Testis (tissue), 3 donors: ENCODE measurements around the gene ABTB2. TPM values are rescaled to one million over a fixed set of nuclear protein-coding genes. Genes with fewer than 3 reads are reported as not detected.

Experiments used
- DNase-seq: peaks from one replicate; pipeline ENCODE4 v3.0.0-alpha.2; 2019
- H3K27ac ChIP-seq, 2 donors: fragments of 200-600 bp; sonication (generic); one replicate each; pipeline ENCODE4 v1.5.1; 2019
- H3K27me3 ChIP-seq: fragments of 200-600 bp; sonication (generic); one replicate; pipeline ENCODE4 v1.5.1; 2019
- H3K36me3 ChIP-seq: fragments of 200-600 bp; sonication (generic); one replicate; pipeline ENCODE4 v1.5.1; 2017; ENCODE audit warnings: low read depth; ENCODE audit errors: missing control alignments
- H3K4me1 ChIP-seq: fragments of 200-600 bp; sonication (generic); one replicate; pipeline ENCODE4 v1.5.1; 2019
- H3K4me3 ChIP-seq, 2 donors: fragments of 200-600 bp; sonication (generic); one replicate each; pipeline ENCODE4 v1.5.1; 2017 to 2019
- H3K9me3 ChIP-seq: fragments of 200-600 bp; sonication (generic); one replicate; pipeline ENCODE4 v1.5.1; 2017
- POLR2A ChIP-seq: fragments of 450-650 bp; IDR thresholded peaks from one replicate; pipeline ENCODE4 v1.6.1; 2017; ENCODE audit warnings: antibody characterized with exemption, mild to moderate bottlenecking, moderate library complexity
- WGBS, 2 donors: methylation state at CpG; one replicate each; pipeline ENCODE4 v1.1.5; 2018; 5-methylcytosine and 5-hydroxymethylcytosine counted together
- intact Hi-C: fragments of 100-400 bp; cut with DNase I; formaldehyde crosslinking; loops from one replicate; pipeline ENCODE4 v1.15.1; 2023; ENCODE audit warnings: low total_unique reads
- polyA plus RNA-seq: library from polyadenylated mRNA; stranded (reverse); fragments of 350-450 nt; fragmentation: Illumina TruSeq; extraction: RNeasy Lipid Tissue Mini Kit (QIAGEN cat#74804); gene quantifications from one replicate; pipeline ENCODE4 v1.2.3, GENCODE V29; 2014; ENCODE audit warnings: low read depth, low replicate concordance; ENCODE audit not compliant: insufficient read depth
- total RNA-seq, 2 donors: library from RNA; depleted of rRNA; stranded (reverse); fragments of >200 nt; gene quantifications; one replicate each; pipeline ENCODE4 v1.2.3, GENCODE V29; 2016
- TF ChIP-seq, protein P1 (sequence below), 3 experiments: fragments of 450-650 bp in 2 of 3; fragments of 200-600 bp in 1 of 3; sonication (generic) in 1 of 3; IDR thresholded peaks; one replicate each; pipeline ENCODE4 v1.5.1; 2016 to 2019; ENCODE audit warnings: antibody characterized with exemption in 3 of 3, mild to moderate bottlenecking in 2 of 3, moderate library complexity in 1 of 3

Gene ABTB2
- total and polyA plus RNA-seq, 3 donors from 2014 or later, result 5.8 to 12.1 (median 8.9) TPM

DNA sequence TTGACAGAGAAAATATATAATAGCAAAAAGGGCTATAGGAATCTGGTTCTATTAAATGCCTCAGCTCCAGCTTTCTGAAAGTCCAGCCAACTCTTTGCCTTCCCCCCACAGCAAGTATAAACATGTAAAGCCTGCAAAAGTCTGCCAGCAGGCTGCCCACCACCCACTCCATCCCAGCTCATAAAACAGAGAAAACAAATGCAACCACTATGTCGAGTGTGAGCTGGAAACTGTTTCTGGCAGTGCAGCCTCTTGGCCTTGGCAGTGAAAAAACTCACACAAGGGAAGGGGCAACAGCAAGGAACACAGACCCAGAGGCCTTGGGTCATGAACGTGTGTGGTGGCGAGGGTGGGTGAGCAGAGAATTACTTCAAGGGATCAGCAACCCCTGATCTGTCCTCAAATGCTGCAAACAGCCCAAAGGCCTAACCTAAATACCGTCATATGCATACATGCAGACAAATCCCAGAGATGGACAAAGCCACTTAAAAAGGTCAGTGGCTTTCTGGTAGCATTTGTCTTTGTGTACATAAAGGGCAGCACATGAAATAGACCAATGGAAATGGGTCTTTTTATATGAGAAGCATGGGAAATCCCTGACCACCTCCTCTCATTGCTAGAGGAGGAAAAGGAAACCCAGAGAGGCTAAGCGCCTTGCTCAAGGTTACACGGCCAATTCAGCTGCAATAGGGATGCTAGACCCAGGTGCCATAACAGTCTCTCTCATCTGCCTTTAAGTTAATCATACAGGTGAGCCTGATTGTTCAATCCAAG lies 177.6 kb downstream of the ABTB2 start:
- intact Hi-C loops, result no loop called here
- TF ChIP-seq, protein P1, sequence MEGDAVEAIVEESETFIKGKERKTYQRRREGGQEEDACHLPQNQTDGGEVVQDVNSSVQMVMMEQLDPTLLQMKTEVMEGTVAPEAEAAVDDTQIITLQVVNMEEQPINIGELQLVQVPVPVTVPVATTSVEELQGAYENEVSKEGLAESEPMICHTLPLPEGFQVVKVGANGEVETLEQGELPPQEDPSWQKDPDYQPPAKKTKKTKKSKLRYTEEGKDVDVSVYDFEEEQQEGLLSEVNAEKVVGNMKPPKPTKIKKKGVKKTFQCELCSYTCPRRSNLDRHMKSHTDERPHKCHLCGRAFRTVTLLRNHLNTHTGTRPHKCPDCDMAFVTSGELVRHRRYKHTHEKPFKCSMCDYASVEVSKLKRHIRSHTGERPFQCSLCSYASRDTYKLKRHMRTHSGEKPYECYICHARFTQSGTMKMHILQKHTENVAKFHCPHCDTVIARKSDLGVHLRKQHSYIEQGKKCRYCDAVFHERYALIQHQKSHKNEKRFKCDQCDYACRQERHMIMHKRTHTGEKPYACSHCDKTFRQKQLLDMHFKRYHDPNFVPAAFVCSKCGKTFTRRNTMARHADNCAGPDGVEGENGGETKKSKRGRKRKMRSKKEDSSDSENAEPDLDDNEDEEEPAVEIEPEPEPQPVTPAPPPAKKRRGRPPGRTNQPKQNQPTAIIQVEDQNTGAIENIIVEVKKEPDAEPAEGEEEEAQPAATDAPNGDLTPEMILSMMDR (IDR thresholded peaks at IDR 0.05), result no peak
- TF ChIP-seq POLR2A, result no peak
- 77 to 78% methylated on average over 6 of the region's 6 CpGs for WGBS, 2 donors

GRCh38 chr11:34179026-34179675 lies 178.7 kb downstream of the ABTB2 start:
- no peaks in the 10 kb centered on the region for H3K4me1 ChIP-seq
- H3K36me3 ChIP-seq, result no peaks in the 10 kb centered on the region
- H3K27me3 ChIP-seq, result no peaks in the 10 kb centered on the region
- no peak for TF ChIP-seq POLR2A
- TF ChIP-seq, protein P1 (IDR thresholded peaks at IDR 0.05), result no peak
- DNase-seq, result no peak
- intact Hi-C loops, result no loop called here
- H3K27ac ChIP-seq, result no peak overlapping the region
- H3K4me3 ChIP-seq, result no peak overlapping the region
- WGBS, 2 donors, result 90 to 91% methylated on average over 6 to 9 of the region's 9 CpGs
- H3K9me3 ChIP-seq, result no peaks in the 10 kb centered on the region

More for the DNA sequence above, 177.6 kb downstream of the ABTB2 start:
- Histone ChIP-seq H3K27me3 (no peaks in the 10 kb centered on the region), H3K4me1 (no peaks in the 10 kb centered on the region), H3K9me3 (no peaks in the 10 kb centered on the region), H3K36me3 (no peaks in the 10 kb centered on the region), H3K27ac (no peak overlapping the region), H3K4me3 (no peak overlapping the region)
- DNase-seq, result no peak

- TF ChIP-seq, protein P1 (IDR thresholded peaks at IDR 0.05), result no peak
- TF ChIP-seq POLR2A, result no peak
- no peaks in the 10 kb centered on the region for H3K36me3 ChIP-seq
- no peak overlapping the region for H3K27ac ChIP-seq
- H3K27me3 ChIP-seq, result no peaks in the 10 kb centered on the region
- H3K9me3 ChIP-seq, result no peaks in the 10 kb centered on the region
- no peaks in the 10 kb centered on the region for H3K4me1 ChIP-seq
- DNase-seq, result no peak
- intact Hi-C loops, result no loop called here
- no peak overlapping the region for H3K4me3 ChIP-seq
- 94% methylated on average over 10 of the region's 10 CpGs for WGBS, 2 donors
Measured at GRCh38 chr11:34178209-34178821, 179.5 kb downstream of the ABTB2 start.

GRCh38 chr11:34176751-34177209 lies 181.0 kb downstream of the ABTB2 start:
- DNase-seq, result no peak
- no peak overlapping the region for H3K27ac ChIP-seq

More at GRCh38 chr11:34176751-34177209, 181.0 kb downstream of the ABTB2 start:
- H3K4me3 ChIP-seq, result no peak overlapping the region
- H3K9me3 ChIP-seq, result no peaks in the 10 kb centered on the region
- WGBS, 2 donors, result 60 to 73% methylated on average over 2 of the region's 2 CpGs
- H3K27me3 ChIP-seq, result no peaks in the 10 kb centered on the region
- intact Hi-C loops, result no loop called here
- no peaks in the 10 kb centered on the region for H3K36me3 ChIP-seq
- TF ChIP-seq, protein P1 (IDR thresholded peaks at IDR 0.05), result no peak
- TF ChIP-seq POLR2A, result no peak
- no peaks in the 10 kb centered on the region for H3K4me1 ChIP-seq
